Endothelial cell of umbilical vein (primary cell): ENCODE data around the gene RAD51B. TPM values are rescaled to one million over a fixed set of nuclear protein-coding genes. Genes with fewer than 3 reads are reported as not detected.

ENCODE experiments used
- BruUV-seq: library from RNA; stranded (reverse); fragments of 400-500 nt; replicated peaks from 2 replicates; lab custom pipeline; 2021; lab: Mats Ljungman, UMichigan
- CTCF ChIA-PET: fragments of 300-600, 350-600 bp; sonication (Branson Sonifier 250); formaldehyde crosslinking; loops from one replicate; lab custom pipeline; 2021; ENCODE audit warnings: antibody characterized with exemption, inconsistent platforms; lab: Charles Lee
- POLR2A ChIA-PET: fragments of 300-600, 350-600 bp; sonication (Branson Sonifier 250); formaldehyde crosslinking; loops from one replicate; lab custom pipeline; 2021; ENCODE audit warnings: antibody characterized with exemption, inconsistent platforms; lab: Charles Lee
- DNase-seq: peaks from one replicate; pipeline ENCODE4 v3.0.0-alpha.2; 2011; ENCODE audit warnings: low read depth, low spot score
- FAIRE-seq: peaks from 2 replicates; lab custom pipeline; 2011; peaks lifted over from hg19 to GRCh38; lab: Jason Lieb, UNC
- H2AFZ ChIP-seq: 2 replicates; pipeline ENCODE4 v1.6.0; 2012; ENCODE audit warnings: low read depth, low read length, control low read depth, inconsistent platforms
- H3K27ac ChIP-seq: 2 replicates; pipeline ENCODE4 v1.5.1; 2011; ENCODE audit warnings: low read depth, mild to moderate bottlenecking, control low read depth, low read length, moderate library complexity; ENCODE audit not compliant: insufficient read depth
- H3K27me3 ChIP-seq, 2 experiments: 2 replicates each; pipeline versions ENCODE4 v1.6.0 to v1.6.1; 2011; ENCODE audit warnings: low read length in 2 of 2, mixed read lengths in 1 of 2; ENCODE audit not compliant: control insufficient read depth in 2 of 2, insufficient read depth in 2 of 2
- H3K36me3 ChIP-seq, 2 experiments: 2 replicates in 1 of 2; 3 replicates in 1 of 2; pipeline ENCODE4 v1.5.1; 2011; ENCODE audit warnings: low read length in 2 of 2, mild to moderate bottlenecking in 1 of 2, moderate library complexity in 1 of 2; ENCODE audit not compliant: control insufficient read depth in 2 of 2, insufficient read depth in 2 of 2; ENCODE audit errors: extremely low read depth in 1 of 2
- H3K4me1 ChIP-seq: 3 replicates; pipeline ENCODE4 v1.5.1; 2011; ENCODE audit warnings: mild to moderate bottlenecking, low read length; ENCODE audit not compliant: control insufficient read depth, insufficient read depth; ENCODE audit errors: extremely low read depth
- H3K4me2 ChIP-seq: 2 replicates; pipeline ENCODE4 v1.6.1; 2011; ENCODE audit warnings: low read length, control low read depth, mixed read lengths; ENCODE audit not compliant: insufficient read depth
- H3K4me3 ChIP-seq, 3 experiments: fragments of 200-600 bp in 1 of 3; sonication (generic), shearing (Covaris generic) in 1 of 3; replicated peaks in 1 of 3; 2 replicates each; pipeline ENCODE4 v1.5.1; 2011 to 2016; ENCODE audit warnings: control low read depth in 3 of 3, low read length in 3 of 3, mild to moderate bottlenecking in 2 of 3, inconsistent platforms in 1 of 3, low read depth in 1 of 3, moderate library complexity in 1 of 3; ENCODE audit not compliant: insufficient read depth in 1 of 3
- H3K79me2 ChIP-seq: 2 replicates; pipeline ENCODE4 v1.6.0; 2012; ENCODE audit warnings: low read length, inconsistent platforms; ENCODE audit not compliant: control insufficient read depth, insufficient read depth
- H3K9ac ChIP-seq: replicated peaks from 2 replicates; pipeline ENCODE3; 2011; ENCODE audit warnings: low read length, control low read depth; ENCODE audit not compliant: insufficient read depth; ENCODE audit errors: extremely low read depth
- H3K9me1 ChIP-seq: replicated peaks from 3 replicates; pipeline ENCODE4 v1.6.0; 2011; ENCODE audit warnings: mild to moderate bottlenecking, low read length; ENCODE audit not compliant: control insufficient read depth, insufficient read depth; ENCODE audit errors: extremely low read depth
- H3K9me3 ChIP-seq: replicated peaks from 2 replicates; pipeline ENCODE4 v1.5.1; 2012; ENCODE audit warnings: low read length, inconsistent platforms; ENCODE audit not compliant: control insufficient read depth, insufficient read depth
- H4K20me1 ChIP-seq: replicated peaks from 2 replicates; pipeline ENCODE3; 2011; ENCODE audit warnings: mild to moderate bottlenecking, low read length; ENCODE audit not compliant: control insufficient read depth, insufficient read depth; ENCODE audit errors: extremely low read depth
- EZH2 ChIP-seq: IDR thresholded peaks from 2 replicates; pipeline ENCODE4 v1.6.1; 2012; ENCODE audit warnings: borderline replicate concordance, low read depth, mild to moderate bottlenecking, moderate library complexity, low read length, inconsistent platforms; ENCODE audit not compliant: severe bottlenecking
- FOS ChIP-seq: IDR thresholded peaks from 2 replicates; pipeline ENCODE4 v1.6.1; 2011; ENCODE audit warnings: mild to moderate bottlenecking, low read length, moderate library complexity, borderline replicate concordance; ENCODE audit not compliant: insufficient read depth
- JUN ChIP-seq: IDR thresholded peaks from 2 replicates; pipeline ENCODE4 v1.6.1; 2011; ENCODE audit warnings: borderline replicate concordance, low read depth; ENCODE audit not compliant: insufficient read length, insufficient read depth
- MAX ChIP-seq: IDR thresholded peaks from 2 replicates; pipeline ENCODE4 v1.6.1; 2011; ENCODE audit not compliant: insufficient read depth, insufficient read length
- POLR2A ChIP-seq: IDR thresholded peaks from 2 replicates; pipeline ENCODE4 v1.6.1; 2012; ENCODE audit warnings: low read depth, mild to moderate bottlenecking, control low read depth, low read length
- dilution Hi-C: fragments of 300-500 bp; cut with MboI; formaldehyde crosslinking; loops from one replicate; pipeline ENCODE4 v1.15.0; 2019; ENCODE audit warnings: low sequenced_read_pairs; ENCODE audit not compliant: extremely low pct_ligation_motif_present
- intact Hi-C: fragments of 100-400 bp; cut with micrococcal nuclease; formaldehyde crosslinking; loops from one replicate; pipeline ENCODE4 v1.10.0; 2022
- polyA plus RNA-seq, 4 experiments: library from polyadenylated mRNA; depleted of rRNA in 3 of 4; stranded (reverse) in 3 of 4; unstranded in 1 of 4; fragments of >200 nt; gene quantifications; 2 replicates each; pipeline versions ENCODE4 v1.2.1 to v1.2.3, GENCODE V29; 2011 to 2012; ENCODE audit warnings: missing spikeins in 1 of 4
- total RNA-seq: library from RNA; stranded (reverse); gene quantifications from 2 replicates; pipeline ENCODE4 v1.2.3, GENCODE V29; 2021

The RAD51B gene
- total and polyA plus RNA-seq, 2 donors (not counting 3 experiments of a cell fraction or from before 2014, with no cell fraction given), result 3.9 to 19.0 TPM

GRCh38 chr14:68407825-68408224 lies 588.2 kb downstream of the RAD51B start:
- Histone ChIP-seq H3K9me1 (no peaks in the 10 kb centered on the region), H3K4me2 (no peak overlapping the region), H3K36me3 (no peaks in the 10 kb centered on the region), H3K4me3 (no peak overlapping the region), H3K27me3 (no peaks in the 10 kb centered on the region), H3K27ac (no peak overlapping the region), H3K79me2 (no peaks in the 10 kb centered on the region), H2AFZ (no peak overlapping the region), H3K9me3 (no peaks in the 10 kb centered on the region), H3K4me1 (peaks cover 9% of the 10 kb centered on the region), H4K20me1 (no peaks in the 10 kb centered on the region), H3K9ac (no peak overlapping the region)
- POLR2A ChIA-PET, result no interaction called here
- FAIRE-seq, result no peak
- no TSS peak for BruUV-seq
- dilution Hi-C loops (no loop called here), intact Hi-C loops (no loop called here)
- CTCF ChIA-PET, result interaction anchor here (1.4 kb wide), 2 partner anchors 10 to 160 kb away, joined by 4 to 5 read pairs; no protein-coding TSS in a partner anchor
- DNase-seq, result no peak
- TF ChIP-seq JUN, result no peak
- no peak for TF ChIP-seq EZH2

DNA sequence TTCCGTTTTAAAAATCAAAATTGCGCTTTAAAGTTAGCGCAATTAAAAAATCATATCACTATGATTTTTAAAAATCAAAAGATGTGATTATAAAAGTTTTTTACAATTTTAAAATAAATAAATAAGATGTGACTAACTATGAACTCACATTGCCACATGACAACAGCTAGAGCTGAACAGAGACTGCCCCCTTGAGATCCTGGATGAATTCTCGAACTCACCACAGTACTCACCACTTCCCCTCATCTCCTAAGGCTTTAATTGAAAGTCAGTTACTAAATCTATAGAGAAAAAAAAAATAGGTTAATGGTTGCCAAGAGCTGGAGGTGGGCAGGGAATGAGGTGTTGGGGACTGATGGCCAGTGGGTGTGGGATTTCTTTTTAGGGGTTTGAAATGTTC lies 589.1 kb downstream of the RAD51B start:
- Histone ChIP-seq H3K4me2 (no peak overlapping the region), H3K9me1 (no peaks in the 10 kb centered on the region), H3K27me3 (no peaks in the 10 kb centered on the region), H3K4me3 (no peak overlapping the region), H3K9me3 (no peaks in the 10 kb centered on the region), H3K4me1 (peaks cover 8% of the 10 kb centered on the region), H3K36me3 (no peaks in the 10 kb centered on the region), H2AFZ (no peak overlapping the region), H3K79me2 (no peaks in the 10 kb centered on the region), H3K9ac (no peak overlapping the region), H3K27ac (no peak overlapping the region), H4K20me1 (no peaks in the 10 kb centered on the region)
- intact Hi-C loops (no loop called here), dilution Hi-C loops (no loop called here)
- ChIA-PET POLR2A (no interaction called here), CTCF (interaction anchor here (0.8 to 1.4 kb wide), 3 partner anchors 9 to 464 kb away, joined by 4 to 5 read pairs (median 4); no protein-coding TSS in a partner anchor)
- FAIRE-seq (no peak), DNase-seq (no peak)
- TF ChIP-seq POLR2A, result no peak
- TF ChIP-seq MAX, result no peak
- TF ChIP-seq FOS, result no peak
- TF ChIP-seq JUN, result no peak
- no TSS peak for BruUV-seq
